ELR (cell line): ENCODE measurements around the gene POLR2C.
"Not testable (repeated sequence)": the region's sequence is repeated elsewhere in the genome, so short reads cannot be mapped to it uniquely, and the experiment has no call there.

Source experiments
- DNase-seq: peaks from one replicate; pipeline ENCODE4 v3.0.0-alpha.2; 2015; ENCODE audit warnings: low read depth

POLR2C gene

GRCh38 chr16:57462209-57462977 is at the start of gene POLR2C:
Gene POLR2C (plus strand): TSS chr16:57462679. CDS start chr16:57462725, 46 bp downstream.
- peak; percentile 88 for DNase-seq

DNA sequence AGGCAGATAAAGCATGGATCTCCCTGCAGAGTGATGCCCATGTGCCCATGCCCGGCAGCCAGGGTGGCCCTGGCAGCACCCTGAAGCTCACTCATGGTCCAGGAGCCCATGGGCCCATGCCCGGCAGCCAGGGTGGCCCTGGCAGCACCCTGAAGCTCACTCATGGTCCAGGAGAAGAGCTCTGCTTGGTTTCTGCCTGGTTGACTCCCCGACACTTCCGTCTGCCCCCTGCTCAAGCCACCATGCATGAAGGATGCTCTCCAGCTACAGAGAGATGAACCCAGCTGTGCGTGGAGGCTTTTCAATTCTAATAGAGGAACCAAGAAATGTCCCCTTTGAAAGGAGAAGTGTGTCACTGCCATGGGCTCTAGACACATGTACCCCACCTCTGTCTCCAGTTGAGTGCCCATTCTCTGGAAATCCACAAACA is 49.2 kb upstream of the POLR2C start:
- DNase-seq = no peak

DNA sequence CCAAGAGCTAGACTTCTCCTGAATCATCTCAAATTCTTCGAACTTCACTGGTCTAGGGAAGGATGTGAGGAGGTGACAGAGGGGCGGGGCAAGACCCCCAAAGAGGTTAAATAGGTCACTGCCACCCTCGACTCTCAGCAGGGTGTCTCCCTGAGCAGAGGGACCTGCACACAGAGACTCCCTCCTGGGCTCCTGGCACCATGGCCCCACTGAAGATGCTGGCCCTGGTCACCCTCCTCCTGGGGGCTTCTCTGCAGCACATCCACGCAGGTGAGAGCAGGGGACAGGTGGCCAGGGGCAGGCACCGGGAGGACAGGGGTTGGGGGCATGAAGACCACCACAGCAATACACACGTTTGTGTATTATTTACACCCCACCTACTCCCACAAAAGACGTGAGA is 48.7 kb upstream of the POLR2C start:
- DNase-seq = no peak

DNA sequence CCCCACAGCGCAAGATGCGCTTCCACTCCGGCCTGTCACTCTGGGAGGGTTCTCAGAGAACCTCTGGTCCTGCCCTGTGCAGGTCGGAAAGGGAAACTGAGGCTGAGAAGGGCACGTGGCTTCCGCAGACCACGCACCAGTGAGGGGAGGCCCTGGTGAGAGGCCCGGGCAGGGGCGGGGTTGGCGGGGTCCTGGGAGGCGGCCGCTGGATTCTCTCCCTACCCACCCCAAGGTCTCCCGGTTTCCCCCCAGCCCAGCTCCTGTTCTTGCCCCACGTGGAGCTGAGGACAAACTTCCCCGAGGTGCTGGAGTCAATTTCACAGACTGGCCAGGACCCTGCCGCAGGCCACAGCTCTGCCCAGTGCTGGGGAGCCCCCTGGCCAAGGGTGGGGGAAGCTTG is 46.4 kb upstream of the POLR2C start:
- DNase-seq = no peak

DNA sequence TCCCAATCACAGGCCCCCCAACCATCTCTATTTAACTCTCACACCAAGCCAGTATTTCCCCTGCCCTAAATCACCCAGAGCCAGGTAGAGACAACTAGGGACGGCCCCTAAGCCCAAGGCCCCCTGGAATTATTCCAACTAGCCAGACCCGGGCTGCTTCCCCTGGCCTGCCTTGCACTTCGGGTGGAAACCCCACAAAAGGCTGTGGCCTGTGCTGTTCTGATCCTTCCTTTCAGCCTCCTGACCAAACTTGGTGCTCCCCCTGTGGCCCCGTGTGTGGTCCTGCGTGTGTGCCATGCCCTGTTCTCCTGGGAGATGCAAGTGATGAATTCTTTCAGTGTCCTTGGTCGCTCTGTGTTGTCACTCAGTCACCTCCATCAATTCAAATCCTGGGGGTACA is 43.0 kb upstream of the POLR2C start:
- DNase-seq = no peak

DNA sequence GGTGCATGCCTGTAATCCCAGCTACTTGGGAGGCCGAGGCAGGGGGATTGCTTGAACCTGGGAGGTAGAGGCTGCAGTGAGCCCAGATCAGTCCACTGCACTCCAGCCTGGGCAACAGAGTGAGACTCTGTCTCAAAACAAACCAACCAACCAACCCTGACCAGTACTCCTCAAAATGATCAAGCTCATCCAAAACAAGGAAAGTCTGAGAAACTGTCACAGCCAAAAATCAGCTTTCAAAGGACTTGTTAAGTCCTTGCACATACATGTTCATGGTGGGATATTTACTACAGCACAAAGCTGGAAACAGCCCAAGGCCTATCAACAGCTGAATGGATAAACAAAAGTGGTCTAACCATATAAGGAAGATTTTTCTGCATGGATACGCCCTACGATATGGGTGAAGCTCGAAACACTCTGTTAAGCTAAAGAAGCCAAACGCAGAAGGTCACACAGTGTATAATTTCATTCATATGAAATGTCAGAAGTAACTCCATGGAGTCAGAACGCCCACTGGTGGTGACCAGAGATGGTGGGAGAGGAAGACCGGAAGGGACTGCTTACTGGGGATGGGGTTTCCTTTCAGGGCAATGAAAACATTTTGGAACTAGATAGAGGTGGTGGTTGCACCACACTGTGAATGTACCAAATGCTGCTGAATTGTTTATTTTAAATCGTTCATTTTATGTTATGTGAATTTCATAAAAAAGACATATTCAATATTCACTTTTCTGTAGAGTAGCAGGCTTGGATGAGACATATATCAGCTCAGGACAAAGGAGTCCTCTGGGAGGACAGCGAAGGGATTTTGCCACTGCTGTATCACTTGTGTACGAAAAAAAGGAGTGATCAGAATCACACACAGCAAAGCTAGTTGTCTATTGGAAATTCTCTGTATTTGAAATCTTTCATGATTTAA is 40.2 kb upstream of the POLR2C start:
- DNase-seq = peak; percentile 78

GRCh38 chr16:57423152-57423551 is 39.3 kb upstream of the POLR2C start:
- DNase-seq = no peak

DNA sequence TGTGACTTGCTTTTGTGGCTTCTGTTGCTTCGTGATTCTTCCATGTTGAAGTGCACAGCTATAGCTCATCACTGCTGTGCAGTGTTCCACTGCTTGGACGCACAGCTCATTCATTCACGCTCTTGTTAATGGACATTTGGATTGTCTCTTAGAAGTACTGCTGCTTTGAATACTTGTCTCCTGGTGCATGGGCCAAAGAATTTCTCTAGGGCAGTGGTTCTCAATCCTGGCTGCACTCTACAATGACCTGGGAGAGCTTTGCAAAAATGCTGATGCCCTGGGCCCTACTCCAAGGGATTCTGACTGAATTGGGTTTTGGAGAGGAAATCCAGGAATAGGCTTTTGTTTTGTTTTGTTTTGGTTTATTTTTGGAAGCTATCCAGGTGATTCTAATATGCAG is 37.9 kb upstream of the POLR2C start:
- DNase-seq = no peak

DNA sequence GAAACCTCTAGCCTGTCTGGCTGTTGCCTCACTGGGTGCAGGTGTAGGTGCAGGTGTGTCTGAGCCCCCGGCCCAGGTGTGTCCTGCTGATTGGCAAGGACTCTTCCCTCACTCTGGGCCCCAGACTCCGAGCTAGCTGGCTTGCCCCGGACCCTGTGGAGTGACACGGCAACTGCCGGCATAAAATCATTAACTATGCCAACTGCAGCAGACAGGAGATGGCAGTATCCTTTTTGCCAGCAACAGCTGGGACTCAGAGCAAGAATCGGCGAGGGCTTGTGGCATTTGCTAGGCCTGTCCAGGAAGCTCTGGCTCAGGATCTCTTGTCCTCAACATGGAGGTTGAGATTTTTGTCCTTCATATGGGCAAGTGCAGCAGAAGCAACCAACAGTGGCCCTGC is 36.1 kb upstream of the POLR2C start:
- DNase-seq = no peak

- DNase-seq = no peak
These were observed 35.2 kb upstream of the POLR2C start for GRCh38 chr16:57427307-57427706.

- peak; percentile 20 for DNase-seq
These were observed 34.7 kb upstream of the POLR2C start for GRCh38 chr16:57427824-57428223.

GRCh38 chr16:57430955-57431354 is 31.5 kb upstream of the POLR2C start:
- DNase-seq = no peak

GRCh38 chr16:57432505-57432904 is 30.0 kb upstream of the POLR2C start:
- DNase-seq = no peak

DNA sequence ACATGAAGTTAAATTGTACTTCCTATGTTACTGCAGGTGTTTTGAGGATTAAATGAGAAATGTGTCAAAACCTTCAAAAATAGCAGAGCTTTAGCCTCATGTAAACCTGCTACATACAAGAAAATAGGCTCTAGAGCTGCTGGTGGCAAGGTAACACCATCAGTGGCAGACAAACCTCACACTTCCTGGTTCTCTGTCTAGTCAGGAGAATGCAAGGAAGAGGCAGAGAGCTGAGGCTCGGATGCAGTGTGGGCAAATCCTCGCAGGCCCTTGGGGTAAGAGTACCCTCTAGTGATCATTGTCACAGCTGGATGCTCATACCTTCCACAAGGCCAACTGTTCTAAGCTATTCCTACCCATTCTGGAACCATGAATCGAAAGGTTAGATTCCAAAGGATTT is 29.5 kb upstream of the POLR2C start:
- DNase-seq = no peak

DNA sequence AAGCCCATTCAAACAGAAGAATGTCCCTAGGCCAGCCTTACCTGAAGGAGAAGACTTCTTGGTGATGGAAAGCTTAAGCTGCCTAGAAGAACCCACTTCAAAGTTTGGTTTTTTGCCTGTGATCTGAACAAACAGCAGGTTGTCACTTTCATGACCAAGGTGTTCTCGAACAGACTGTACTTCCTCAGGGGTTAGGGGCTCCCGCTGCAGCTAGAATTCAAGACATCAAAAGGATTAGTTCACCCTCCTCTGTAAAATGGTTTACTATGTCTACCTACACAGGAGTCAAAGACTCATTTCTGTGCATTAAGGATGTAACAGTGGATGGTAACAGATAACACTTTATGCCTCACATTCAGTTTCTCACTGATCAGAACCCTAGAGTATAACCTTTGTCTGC is 28.5 kb upstream of the POLR2C start:
- no peak for DNase-seq

GRCh38 chr16:57435838-57436237 is 26.6 kb upstream of the POLR2C start:
- no peak for DNase-seq

DNA sequence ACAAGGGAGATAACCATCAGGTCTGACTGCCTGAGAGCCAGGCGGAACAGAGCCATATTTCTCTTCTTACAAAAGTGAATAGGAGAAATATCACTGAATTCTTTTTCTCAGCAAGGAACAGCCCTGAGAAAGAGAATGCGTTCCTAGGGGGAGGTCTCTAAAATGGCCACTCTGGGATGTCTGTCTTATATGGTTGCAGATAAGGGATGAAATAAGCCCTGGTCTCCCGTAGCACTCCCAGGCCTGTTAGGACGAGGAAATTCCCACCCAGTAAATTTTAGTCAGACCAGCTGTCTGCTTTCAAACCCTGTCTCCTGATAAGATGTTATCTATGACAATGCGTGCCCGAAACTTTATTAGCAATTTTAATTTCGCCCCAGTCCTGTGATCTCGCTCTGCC is 22.5 kb upstream of the POLR2C start:
- DNase-seq = not testable (repeated sequence)

GRCh38 chr16:57440551-57440950 is 21.9 kb upstream of the POLR2C start:
- DNase-seq = not testable (repeated sequence)

GRCh38 chr16:57444711-57445110 is 17.8 kb upstream of the POLR2C start:
- DNase-seq = peak; percentile 43

- DNase-seq = no peak
These were observed 17.0 kb upstream of the POLR2C start for GRCh38 chr16:57445510-57445909.

DNA sequence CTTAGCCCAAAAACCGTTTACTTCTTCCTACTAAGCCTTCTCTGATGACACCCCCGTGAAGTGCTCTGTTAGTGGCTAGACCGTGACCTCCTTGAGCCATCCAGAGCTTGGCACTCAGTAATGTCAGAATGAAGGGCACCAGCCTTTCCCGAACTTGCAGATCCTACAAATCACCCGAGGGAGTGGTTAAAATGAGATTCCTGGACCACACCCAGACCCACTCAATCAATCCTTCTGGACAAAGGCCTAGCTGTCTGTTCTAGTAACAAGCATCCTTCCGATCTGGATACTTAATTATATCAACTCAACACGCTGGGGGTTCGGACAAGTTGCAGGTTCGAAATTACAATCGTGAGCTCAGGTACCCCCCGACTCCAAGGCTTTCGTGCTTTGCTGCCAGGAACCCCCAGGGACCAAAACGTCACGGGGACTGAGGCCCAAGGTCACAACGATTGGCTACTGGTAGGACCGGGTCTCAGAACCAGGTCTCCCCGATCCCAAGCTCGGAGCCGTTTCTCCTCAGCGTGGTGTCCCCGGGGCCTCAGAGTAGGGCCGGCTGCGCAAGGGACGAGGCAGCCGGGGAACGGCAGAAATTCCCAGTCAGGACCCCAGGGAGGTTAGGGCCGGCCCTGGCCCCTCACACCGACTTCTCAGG is 15.8 kb upstream of the POLR2C start:
- peak; percentile 57 for DNase-seq

DNA sequence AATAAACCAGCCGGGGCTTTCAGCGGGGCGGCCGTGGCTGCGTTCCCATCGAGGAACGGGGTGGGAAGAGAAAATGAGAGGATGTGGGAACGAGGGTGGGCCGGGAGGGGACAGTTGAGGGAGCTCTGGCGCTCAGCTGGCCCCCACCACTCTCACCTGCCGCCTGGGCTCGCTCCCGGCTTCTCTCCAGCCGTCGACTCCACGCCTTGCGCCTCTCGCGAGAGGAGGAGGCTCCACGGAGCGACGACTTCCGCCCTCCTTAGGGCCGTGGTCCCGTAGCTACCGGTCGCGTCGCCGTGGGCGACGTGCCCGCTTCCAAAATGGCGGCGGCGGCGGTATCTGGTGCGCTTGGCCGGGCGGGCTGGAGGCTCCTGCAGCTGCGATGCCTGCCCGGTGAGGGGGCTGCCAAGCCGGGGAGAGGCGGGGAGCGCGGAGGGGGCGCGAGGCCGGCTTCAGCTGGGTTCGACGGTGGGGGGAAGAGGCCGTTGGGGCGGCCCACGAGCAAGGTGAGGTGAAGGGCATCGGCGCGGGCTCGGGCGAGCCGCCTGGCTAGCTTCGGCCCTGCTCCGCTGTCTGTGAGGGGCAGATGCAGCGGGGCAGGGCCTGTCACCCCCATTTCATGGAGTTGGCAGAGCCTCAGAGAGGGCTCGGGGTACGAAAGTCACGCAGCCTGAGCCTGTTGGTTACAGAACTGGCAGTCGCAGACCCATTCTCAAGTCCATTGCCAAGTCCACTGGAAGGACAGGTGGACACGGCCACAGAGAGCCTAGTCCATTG is 15.1 kb upstream of the POLR2C start, which contains the start of the genes CIAPIN1 and COQ9:
CIAPIN1 (minus strand) TSS at position 200 of the 777 bp plus-strand sequence. CDS start 6,457 bp downstream, outside the sequence.
COQ9 (plus strand) TSS at position 294 of the 777 bp plus-strand sequence; CDS start at position 321, 27 bp downstream.
- DNase-seq = peak; percentile 96
